DND-41 (cell line): ENCODE results near the gene XRCC6.

Source experiments
- EZH2 ChIP-seq: IDR thresholded peaks from 3 replicates; pipeline ENCODE4 v1.6.1; 2012; ENCODE audit warnings: borderline replicate concordance, low read depth, mild to moderate bottlenecking, moderate library complexity, low read length, inconsistent platforms; ENCODE audit not compliant: severe bottlenecking
- TF ChIP-seq, protein P1 (sequence below): IDR thresholded peaks from 2 replicates; pipeline ENCODE4 v1.5.1; 2012; ENCODE audit warnings: borderline replicate concordance, low read length, moderate library complexity, mild to moderate bottlenecking; ENCODE audit not compliant: poor library complexity, severe bottlenecking; ENCODE audit errors: extremely low read depth

DNA sequence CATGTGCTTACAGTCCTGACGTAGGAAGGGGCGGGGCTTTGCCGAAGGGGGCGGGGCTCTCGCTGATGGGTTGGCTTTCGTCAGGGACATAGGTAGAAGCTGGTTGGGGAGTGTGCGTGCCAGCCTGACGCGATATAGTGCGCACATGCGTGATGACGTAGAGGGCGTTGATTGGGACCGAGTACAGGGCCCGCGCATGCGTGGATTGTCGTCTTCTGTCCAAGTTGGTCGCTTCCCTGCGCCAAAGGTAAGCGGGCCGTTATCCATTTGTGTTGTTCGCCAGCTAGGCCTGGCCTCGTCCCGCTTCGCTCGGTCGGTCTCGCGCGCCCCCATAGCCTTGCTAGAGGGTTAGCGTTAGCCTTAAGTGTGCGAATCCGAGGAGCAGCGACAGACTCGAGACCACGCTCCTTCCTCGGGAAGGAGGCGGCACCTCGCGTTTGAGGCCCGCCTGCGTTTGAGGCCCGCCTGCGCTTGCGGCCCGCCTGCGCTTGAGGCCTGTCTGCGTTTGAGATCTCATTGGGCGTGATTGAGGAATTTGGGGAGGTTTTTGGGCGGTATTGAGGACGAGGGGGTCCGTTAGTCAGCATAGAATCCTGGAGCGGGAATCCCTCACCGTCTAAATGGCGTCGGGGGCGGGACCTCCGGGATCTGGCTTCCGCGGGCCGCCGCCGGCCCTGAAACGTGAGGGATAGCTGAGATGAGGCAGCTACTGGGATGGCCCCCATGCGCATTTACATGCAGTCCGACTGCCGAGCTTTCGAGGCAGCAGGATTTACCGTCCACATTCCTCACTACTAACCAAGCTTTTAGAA, at the start of gene XRCC6:
- TF ChIP-seq, protein P1, sequence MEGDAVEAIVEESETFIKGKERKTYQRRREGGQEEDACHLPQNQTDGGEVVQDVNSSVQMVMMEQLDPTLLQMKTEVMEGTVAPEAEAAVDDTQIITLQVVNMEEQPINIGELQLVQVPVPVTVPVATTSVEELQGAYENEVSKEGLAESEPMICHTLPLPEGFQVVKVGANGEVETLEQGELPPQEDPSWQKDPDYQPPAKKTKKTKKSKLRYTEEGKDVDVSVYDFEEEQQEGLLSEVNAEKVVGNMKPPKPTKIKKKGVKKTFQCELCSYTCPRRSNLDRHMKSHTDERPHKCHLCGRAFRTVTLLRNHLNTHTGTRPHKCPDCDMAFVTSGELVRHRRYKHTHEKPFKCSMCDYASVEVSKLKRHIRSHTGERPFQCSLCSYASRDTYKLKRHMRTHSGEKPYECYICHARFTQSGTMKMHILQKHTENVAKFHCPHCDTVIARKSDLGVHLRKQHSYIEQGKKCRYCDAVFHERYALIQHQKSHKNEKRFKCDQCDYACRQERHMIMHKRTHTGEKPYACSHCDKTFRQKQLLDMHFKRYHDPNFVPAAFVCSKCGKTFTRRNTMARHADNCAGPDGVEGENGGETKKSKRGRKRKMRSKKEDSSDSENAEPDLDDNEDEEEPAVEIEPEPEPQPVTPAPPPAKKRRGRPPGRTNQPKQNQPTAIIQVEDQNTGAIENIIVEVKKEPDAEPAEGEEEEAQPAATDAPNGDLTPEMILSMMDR: no peak
- TF ChIP-seq EZH2: no peak
